Measurements from ENCODE around the gene BCR.

The BCR gene

GRCh38 chr22:23152238-23153114 lies 27.8 kb upstream of the BCR start:
- DNase-seq, result no peak

- no peak for DNase-seq
Observed at GRCh38 chr22:23153994-23154393, 26.3 kb upstream of the BCR start.

GRCh38 chr22:23154461-23154860 lies 25.8 kb upstream of the BCR start:
- DNase-seq, result no peak

GRCh38 chr22:23155143-23155542 lies 25.2 kb upstream of the BCR start:
- DNase-seq, result no peak

- no peak for DNase-seq
Observed at GRCh38 chr22:23155831-23156230, 24.5 kb upstream of the BCR start.

GRCh38 chr22:23156286-23156685 lies 24.0 kb upstream of the BCR start:
- no peak for DNase-seq

GRCh38 chr22:23157560-23158515 lies 22.5 kb upstream of the BCR start:
- DNase-seq, result no peak

GRCh38 chr22:23158516-23159290 lies 21.6 kb upstream of the BCR start:
- no peak for DNase-seq

- no peak for DNase-seq
Observed at GRCh38 chr22:23159291-23159630, 21.0 kb upstream of the BCR start.

- DNase-seq, result no peak
Observed at GRCh38 chr22:23161029-23161428, 19.3 kb upstream of the BCR start.

- DNase-seq, result no peak
Observed at GRCh38 chr22:23161574-23161973, 18.7 kb upstream of the BCR start.

- no peak for DNase-seq
Observed at GRCh38 chr22:23163665-23164064, 16.6 kb upstream of the BCR start.

- no peak for DNase-seq
Observed at GRCh38 chr22:23164091-23164490, 16.2 kb upstream of the BCR start.

- no peak for DNase-seq
Observed at GRCh38 chr22:23166042-23166831, 14.1 kb upstream of the BCR start.

- no peak for DNase-seq
Observed at GRCh38 chr22:23166841-23167616, 13.3 kb upstream of the BCR start.

GRCh38 chr22:23168391-23169042 lies 11.8 kb upstream of the BCR start:
- no peak for DNase-seq

- DNase-seq, result no peak
Observed at GRCh38 chr22:23169043-23169406, 11.3 kb upstream of the BCR start.

- DNase-seq, result no peak
Observed at GRCh38 chr22:23175817-23176644, 4.3 kb upstream of the BCR start.

GRCh38 chr22:23176645-23177027 lies 3.7 kb upstream of the BCR start:
- no peak for DNase-seq

GRCh38 chr22:23177197-23177596 lies 3.1 kb upstream of the BCR start:
- no peak for DNase-seq
